ENCODE measurements around the gene CEP72.
"Not testable (repeated sequence)": the region's sequence is repeated elsewhere in the genome, so short reads cannot be mapped to it uniquely, and the experiment has no call there.

Gene CEP72

GRCh38 chr5:581266-581665 lies 30.9 kb upstream of the CEP72 start:
- no peak for DNase-seq

GRCh38 chr5:581941-582340 lies 30.2 kb upstream of the CEP72 start:
- no peak for DNase-seq

- not testable (repeated sequence) for DNase-seq
Measured at GRCh38 chr5:582445-582844, 29.7 kb upstream of the CEP72 start.

- DNase-seq = no peak
Measured at GRCh38 chr5:582936-583635, 29.1 kb upstream of the CEP72 start.

- no peak for DNase-seq
Measured at GRCh38 chr5:583645-584044, 28.5 kb upstream of the CEP72 start.

GRCh38 chr5:584216-584615 lies 27.9 kb upstream of the CEP72 start:
- DNase-seq = no peak

- no peak for DNase-seq
Measured at GRCh38 chr5:584846-585245, 27.3 kb upstream of the CEP72 start.

GRCh38 chr5:585556-585955 lies 26.6 kb upstream of the CEP72 start:
- no peak for DNase-seq

- DNase-seq = no peak
Measured at GRCh38 chr5:585962-586628, 26.0 kb upstream of the CEP72 start.

- DNase-seq = no peak
Measured at GRCh38 chr5:586751-587285, 25.3 kb upstream of the CEP72 start.

- DNase-seq = no peak
Measured at GRCh38 chr5:587403-587802, 24.7 kb upstream of the CEP72 start.

GRCh38 chr5:588406-588995 lies 23.6 kb upstream of the CEP72 start:
- DNase-seq = no peak

GRCh38 chr5:589173-589572 lies 23.0 kb upstream of the CEP72 start:
- DNase-seq = no peak

GRCh38 chr5:589588-589987 lies 22.6 kb upstream of the CEP72 start:
- no peak for DNase-seq

GRCh38 chr5:590346-590745 lies 21.8 kb upstream of the CEP72 start:
- no peak for DNase-seq

- DNase-seq = peak; percentile 97
Measured at GRCh38 chr5:591746-592145, 20.4 kb upstream of the CEP72 start.

- no peak for DNase-seq
Measured at GRCh38 chr5:592158-592557, 20.0 kb upstream of the CEP72 start.

- DNase-seq = no peak
Measured at GRCh38 chr5:593511-593910, 18.6 kb upstream of the CEP72 start.

- no peak for DNase-seq
Measured at GRCh38 chr5:594226-594860, 17.8 kb upstream of the CEP72 start.

GRCh38 chr5:595285-595875 lies 16.8 kb upstream of the CEP72 start:
- no peak for DNase-seq

- no peak for DNase-seq
Measured at GRCh38 chr5:597871-598563, 14.1 kb upstream of the CEP72 start.

- no peak for DNase-seq
Measured at GRCh38 chr5:598564-598890, 13.6 kb upstream of the CEP72 start.
